Measurements from ENCODE around the gene VTN.

Gene VTN

DNA sequence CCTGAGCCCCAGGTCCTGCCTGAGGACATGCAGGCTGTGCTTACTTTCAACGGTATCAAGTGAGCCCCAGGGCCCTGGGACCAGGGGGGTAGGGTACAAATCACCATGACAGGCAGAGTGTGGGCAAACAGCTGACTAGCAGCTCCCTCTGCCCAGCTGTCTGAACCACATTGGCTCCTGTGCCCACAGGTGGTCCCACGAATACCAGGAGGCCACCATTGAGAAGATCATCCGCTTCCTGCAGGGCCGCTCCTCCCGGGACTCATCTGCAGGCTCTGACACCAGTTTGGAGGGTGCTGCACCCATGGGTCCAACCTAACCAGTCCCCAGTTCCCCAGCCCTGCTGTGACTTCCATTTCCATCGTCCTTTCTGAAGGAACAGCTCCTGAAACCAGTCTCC is 25.9 kb upstream of the VTN start:
- DNase-seq (ENCODE audit: low read depth in 3 of 3) = no peak

GRCh38 chr17:28395426-28395825 is 25.3 kb upstream of the VTN start:
- no peak for DNase-seq (ENCODE audit: low read depth in 3 of 3)

GRCh38 chr17:28394337-28395116 is 24.4 kb upstream of the VTN start:
- DNase-seq (ENCODE audit: low read depth in 3 of 3) = no peak

- DNase-seq (ENCODE audit: low read depth in 3 of 3) = no peak
Observed at GRCh38 chr17:28392491-28392890, 22.4 kb upstream of the VTN start.

DNA sequence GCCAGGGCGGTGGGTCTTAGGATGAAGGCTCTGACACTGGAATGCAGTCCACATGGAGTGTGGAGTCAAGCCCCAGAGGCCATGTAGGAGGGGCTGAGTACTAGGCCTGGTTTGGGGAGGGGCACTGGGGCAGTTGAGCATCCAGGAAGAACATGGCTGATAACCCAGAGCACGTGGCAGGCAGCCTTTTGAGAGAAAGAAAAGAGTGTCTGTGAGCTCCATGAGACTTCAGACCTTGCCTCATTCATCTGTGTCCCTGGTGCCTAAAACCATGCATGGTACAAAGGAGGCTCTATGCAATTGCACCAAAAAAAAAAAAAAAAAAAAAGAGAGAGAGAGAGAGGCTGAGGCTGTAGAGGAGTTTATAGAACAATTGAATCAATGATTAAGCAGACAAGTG is 21.3 kb upstream of the VTN start:
- no peak for DNase-seq (ENCODE audit: low read depth in 3 of 3)

DNA sequence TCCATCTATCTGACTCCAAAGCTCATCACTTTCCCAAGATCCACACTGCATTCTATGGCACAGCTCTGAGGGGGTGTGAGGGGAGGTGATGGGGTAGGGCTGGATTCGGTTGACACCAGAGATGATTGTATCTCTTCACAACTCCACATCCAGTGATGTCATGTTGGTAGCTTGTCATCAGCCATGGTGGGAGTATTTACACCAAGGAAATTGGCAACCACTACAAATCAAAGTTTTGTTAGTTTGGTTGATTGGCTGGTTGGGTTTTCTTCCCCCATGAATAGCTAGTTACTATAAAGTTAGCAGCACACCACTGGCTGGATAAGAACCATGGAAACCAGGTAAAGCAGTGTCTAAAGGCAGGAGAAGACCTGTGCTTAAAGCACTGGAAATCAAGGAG is 20.9 kb upstream of the VTN start:
- DNase-seq (ENCODE audit: low read depth in 3 of 3) = no peak

DNA sequence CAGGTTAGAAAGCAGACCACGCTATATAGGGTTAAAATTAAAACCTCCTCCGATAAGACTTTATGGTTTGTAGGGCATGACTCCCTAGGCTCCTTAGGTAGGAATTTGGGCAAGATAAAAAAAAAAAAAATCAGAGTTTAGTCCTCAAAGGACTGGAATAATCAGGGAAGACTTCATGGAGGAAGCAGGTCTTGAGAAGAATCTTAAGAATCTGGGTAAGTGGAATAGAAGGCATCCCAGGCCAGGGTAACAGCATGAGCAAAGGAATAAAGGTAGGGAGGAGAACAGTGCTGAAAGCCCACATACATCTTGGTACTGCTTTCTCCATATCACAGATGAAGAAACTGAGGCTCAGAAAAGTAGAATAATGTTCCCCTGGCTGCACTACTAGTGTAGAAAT is 20.5 kb upstream of the VTN start:
- DNase-seq (ENCODE audit: low read depth in 3 of 3) = no peak

DNA sequence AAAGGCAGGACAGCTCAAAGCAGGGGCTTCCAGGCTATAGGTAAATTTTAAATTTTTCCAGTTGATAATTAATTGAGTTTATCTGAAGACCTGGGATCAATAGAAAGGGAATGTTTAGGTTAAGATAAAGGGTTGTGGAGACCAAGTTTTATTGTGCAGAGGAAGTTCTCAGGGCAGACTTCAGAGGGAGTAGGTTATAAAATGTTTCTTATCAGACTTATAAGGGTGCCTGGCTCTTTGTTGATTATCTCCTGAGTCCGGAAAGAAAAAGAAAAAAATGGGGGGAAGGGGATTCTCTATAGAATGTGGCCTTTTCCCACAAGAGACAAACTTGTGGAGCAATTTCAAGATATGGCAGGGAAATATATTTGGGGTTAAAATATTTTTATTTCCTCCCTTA is 20.0 kb upstream of the VTN start:
- no peak for DNase-seq (ENCODE audit: low read depth in 3 of 3)

DNA sequence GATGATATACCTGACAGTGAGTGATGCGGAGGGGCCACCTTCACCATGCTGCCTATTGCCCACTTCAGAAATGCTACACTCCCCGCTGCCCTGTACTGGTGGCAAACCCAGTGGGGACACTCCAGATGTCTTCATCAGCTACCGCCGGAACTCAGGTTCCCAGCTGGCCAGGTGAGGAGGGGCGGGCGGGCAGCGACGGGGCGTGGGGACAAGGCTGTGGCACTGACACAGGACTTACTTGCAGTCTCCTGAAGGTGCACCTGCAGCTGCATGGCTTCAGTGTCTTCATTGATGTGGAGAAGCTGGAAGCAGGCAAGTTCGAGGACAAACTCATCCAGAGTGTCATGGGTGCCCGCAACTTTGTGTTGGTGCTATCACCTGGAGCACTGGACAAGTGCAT is 18.0 kb upstream of the VTN start:
- no peak for DNase-seq (ENCODE audit: low read depth in 3 of 3)

- DNase-seq (ENCODE audit: low read depth in 3 of 3) = no peak
Observed at GRCh38 chr17:28386391-28386790, 16.3 kb upstream of the VTN start.

- DNase-seq (ENCODE audit: low read depth in 3 of 3) = peak in 1 of 3 experiments; percentile 21
Observed at GRCh38 chr17:28385406-28385805, 15.3 kb upstream of the VTN start.

DNA sequence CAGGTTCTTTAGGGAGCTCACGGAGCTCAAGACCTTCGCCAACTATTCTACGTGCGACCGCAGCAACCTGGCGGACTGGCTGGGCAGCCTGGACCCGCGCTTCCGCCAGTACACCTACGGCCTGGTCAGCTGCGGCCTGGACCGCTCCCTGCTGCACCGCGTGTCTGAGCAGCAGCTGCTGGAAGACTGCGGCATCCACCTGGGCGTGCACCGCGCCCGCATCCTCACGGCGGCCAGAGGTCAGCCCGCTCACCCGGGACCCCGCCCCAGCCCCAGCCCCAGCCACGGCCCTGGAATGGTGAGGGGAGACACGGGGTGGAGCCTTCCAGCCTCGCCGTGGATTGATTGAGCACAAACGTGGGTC is 14.9 kb upstream of the VTN start:
- DNase-seq (ENCODE audit: low read depth in 3 of 3) = peak in 1 of 3 experiments; percentile 11

GRCh38 chr17:28384281-28385036 is 14.4 kb upstream of the VTN start:
- peak; percentile 34 to 65 (median 48) for DNase-seq (ENCODE audit: low read depth in 3 of 3)

GRCh38 chr17:28381141-28381825 is 11.2 kb upstream of the VTN start:
- DNase-seq (ENCODE audit: low read depth in 3 of 3) = peak in 1 of 3 experiments; percentile 34

- no peak for DNase-seq (ENCODE audit: low read depth in 3 of 3)
Observed at GRCh38 chr17:28379814-28380801, 10.0 kb upstream of the VTN start.

DNA sequence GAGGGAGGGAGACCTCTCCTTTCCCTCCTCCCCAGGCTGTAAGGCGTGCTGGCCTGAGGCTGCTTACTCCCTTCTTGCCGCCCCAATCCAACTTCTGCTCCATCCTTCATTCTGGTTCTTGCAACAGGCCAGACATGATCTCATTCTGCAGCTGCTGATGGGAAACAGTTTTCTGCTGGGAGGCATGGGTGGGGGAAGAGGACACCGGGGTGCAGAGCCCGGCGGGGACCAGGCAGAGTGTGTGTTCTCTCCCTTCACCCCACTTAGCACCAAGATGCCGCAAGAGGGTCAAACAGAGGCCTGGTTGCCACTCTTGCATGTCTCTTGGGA is 2.8 kb upstream of the VTN start:
- DNase-seq (ENCODE audit: low read depth in 3 of 3) = no peak

GRCh38 chr17:28372203-28372944 is 2.3 kb upstream of the VTN start:
- DNase-seq (ENCODE audit: low read depth in 3 of 3) = peak in 1 of 3 experiments; percentile 32

GRCh38 chr17:28371245-28372202 is 1.4 kb upstream of the VTN start, which contains the start of gene SARM1:
SARM1 (plus strand) TSS chr17:28371694; CDS start chr17:28372033, 339 bp downstream.
- DNase-seq (ENCODE audit: low read depth in 3 of 3) = peak; percentile 66 to 89 (median 69)

DNA sequence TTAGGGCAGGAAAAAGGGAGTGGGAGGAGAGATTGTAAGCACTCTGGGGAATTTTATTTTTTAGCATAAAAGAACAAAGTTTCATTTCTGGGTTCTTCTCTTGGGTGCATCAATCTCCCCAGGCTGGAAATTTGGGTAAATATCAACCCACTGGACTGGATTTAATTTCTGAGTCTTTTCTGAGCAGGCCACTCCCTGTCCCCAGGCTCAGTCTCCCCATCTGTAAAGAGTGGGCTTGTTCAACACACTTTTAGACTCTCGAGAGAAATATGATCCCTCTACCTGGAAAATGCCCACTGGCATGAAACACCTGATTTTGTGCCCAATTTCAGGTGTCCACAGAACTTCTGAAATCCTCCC is 617 bp upstream of the VTN start:
- DNase-seq (ENCODE audit: low read depth in 3 of 3) = no peak

DNA sequence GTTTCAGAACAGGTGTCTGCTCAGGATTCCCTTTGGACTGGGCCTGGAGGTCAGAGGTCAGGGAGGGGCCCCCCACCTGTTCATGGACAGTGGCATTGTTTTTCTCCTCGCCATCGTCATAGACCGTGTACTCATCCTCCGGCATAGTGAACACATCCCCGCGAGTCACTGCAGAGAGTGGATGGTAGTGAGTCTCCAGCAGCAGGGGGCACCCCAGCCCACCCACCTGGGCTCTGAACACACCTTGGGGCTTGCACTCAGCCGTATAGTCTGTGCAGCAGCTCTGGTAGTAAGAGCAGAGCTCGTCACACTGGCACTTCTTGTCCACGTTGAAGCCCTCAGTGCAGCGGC is 448 bp downstream of the VTN start:
- no peak for DNase-seq (ENCODE audit: low read depth in 3 of 3)

All from stimulated activated CD4-positive, alpha-beta T cell treated with anti-CD3 and anti-CD28 coated beads, TNF-alpha, amount 100 ng/mL, for 24 hours (primary cell).